ENCODE measurements around the gene ITGA5.

Gene ITGA5

GRCh38 chr12:54419088-54419887 is at the start of gene ITGA5:
ITGA5 (minus strand) TSS chr12:54419266; CDS start chr12:54419198, 68 bp downstream.
- TF ChIP-seq CTCF (IDR thresholded peaks at IDR 0.05; ENCODE audit: borderline replicate concordance, insufficient read depth, low read depth, low read length): no peak
- peak within 1 kb of the TSS; percentile 48 for H3K4me3 ChIP-seq (ENCODE audit: low read depth, low read length)

DNA sequence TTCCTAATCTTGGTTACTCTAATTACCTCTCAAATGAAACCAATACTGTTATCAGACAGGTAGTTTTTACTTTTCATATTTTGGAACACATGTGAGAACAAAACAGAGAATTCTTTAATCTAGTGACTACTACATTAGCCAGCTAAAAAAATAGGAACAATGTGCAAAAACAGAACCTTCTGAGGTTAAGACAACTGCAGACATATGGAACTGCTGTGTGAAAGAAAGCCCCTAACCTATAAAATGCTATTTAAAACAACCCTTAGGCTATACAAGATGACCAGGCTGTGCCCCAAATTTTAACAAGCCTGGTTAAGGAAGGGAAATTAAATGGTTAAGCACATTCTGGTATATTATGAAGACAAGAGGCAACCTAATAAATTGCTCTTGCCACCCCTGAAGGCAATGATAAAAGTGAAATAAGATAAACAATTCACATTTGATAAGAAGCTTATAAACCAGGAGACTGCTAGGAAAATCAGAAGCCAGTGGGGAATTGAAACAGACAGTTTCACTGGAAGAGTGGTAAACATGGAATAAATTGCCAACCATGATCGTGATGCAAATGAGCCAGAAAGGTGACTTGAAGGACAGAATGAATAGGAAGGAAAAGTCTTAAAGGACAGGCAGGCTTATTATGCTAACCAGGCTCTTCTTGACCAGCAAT is 46.9 kb upstream of the ITGA5 start:
- no peak for TF ChIP-seq CTCF (IDR thresholded peaks at IDR 0.05; ENCODE audit: borderline replicate concordance, insufficient read depth, low read depth, low read length)
- H3K4me3 ChIP-seq (ENCODE audit: low read depth, low read length): no peak overlapping the region

DNA sequence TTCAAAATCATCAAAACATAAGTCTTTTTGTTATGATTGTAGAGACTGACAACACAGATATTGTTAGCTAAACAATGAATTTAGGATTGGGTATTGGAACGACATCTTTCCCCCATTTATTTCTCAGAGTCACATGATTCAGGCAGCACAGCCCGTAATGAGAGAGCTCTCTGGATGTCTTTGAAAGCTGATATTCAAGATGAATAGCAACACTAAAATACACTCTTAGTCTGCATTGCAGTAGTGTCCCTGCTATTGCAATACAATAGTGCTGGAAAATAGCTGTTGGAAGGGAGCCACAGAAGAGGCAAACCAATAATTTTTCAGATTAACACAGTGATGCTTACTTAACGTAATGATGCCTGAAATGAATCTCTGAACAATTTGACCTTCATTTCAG is 44.4 kb upstream of the ITGA5 start:
- no peak for TF ChIP-seq CTCF (IDR thresholded peaks at IDR 0.05; ENCODE audit: borderline replicate concordance, insufficient read depth, low read depth, low read length)
- no peak overlapping the region for H3K4me3 ChIP-seq (ENCODE audit: low read depth, low read length)

GRCh38 chr12:54463034-54463433 is 44.0 kb upstream of the ITGA5 start:
- TF ChIP-seq CTCF (IDR thresholded peaks at IDR 0.05; ENCODE audit: borderline replicate concordance, insufficient read depth, low read depth, low read length): no peak
- H3K4me3 ChIP-seq (ENCODE audit: low read depth, low read length): no peak overlapping the region

GRCh38 chr12:54460317-54460923 is 41.4 kb upstream of the ITGA5 start:
- no peak for TF ChIP-seq CTCF (IDR thresholded peaks at IDR 0.05; ENCODE audit: borderline replicate concordance, insufficient read depth, low read depth, low read length)
- H3K4me3 ChIP-seq (ENCODE audit: low read depth, low read length): no peak overlapping the region

GRCh38 chr12:54459355-54459754 is 40.3 kb upstream of the ITGA5 start:
- no peak for TF ChIP-seq CTCF (IDR thresholded peaks at IDR 0.05; ENCODE audit: borderline replicate concordance, insufficient read depth, low read depth, low read length)

More at GRCh38 chr12:54459355-54459754, 40.3 kb upstream of the ITGA5 start:
- no peak overlapping the region for H3K4me3 ChIP-seq (ENCODE audit: low read depth, low read length)
